ENCODE measurements around the gene AGO4. TPM values are rescaled to one million over a fixed set of nuclear protein-coding genes. Genes with fewer than 3 reads are reported as not detected.
"Not testable (repeated sequence)": the region's sequence is repeated elsewhere in the genome, so short reads cannot be mapped to it uniquely, and the experiment has no call there.

The AGO4 gene
- total and polyA plus RNA-seq, 8 donors, result 2.9 to 38.6 (median 8.9) TPM

DNA sequence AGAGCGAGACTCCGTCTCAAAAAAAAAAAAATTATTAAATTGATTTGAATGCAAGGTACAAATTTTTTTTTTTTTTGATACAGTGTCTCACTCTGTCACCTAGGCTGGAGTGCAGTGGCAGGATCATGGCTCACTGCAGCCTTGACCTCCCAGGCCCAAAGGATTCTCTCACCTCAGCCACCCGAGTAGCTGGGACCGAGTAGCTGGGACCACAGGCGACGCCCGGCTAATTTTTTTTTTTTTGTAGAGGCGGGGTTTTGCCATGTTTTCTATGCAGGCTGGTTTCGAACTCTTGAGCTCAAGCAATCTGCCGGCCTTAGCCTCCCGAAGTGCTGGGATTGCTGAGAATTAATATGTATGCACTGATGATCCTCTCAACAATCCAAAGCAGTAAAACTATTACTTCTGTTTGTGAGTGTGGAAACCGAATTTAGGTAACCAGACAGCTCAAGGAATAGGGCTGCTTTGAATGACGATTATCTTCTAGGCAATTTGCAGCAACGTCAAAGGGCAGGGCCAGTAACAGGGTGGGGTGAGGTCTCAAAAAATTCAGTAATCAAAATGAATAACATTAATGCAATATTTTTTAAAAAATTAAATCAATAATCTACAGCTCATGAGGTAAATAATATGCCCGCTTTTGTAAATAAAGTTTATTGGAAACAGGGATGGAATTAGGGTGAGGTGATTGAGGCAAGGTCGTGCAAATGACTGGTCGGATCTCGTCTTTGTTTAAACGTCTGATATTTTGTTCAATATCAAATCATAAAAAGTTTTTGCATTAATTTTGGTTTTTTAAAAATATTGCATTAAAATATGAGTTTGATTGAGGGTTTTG, 39.2 kb upstream of the AGO4 start:
- 31 to 41% (median 36%) methylated on average over 19 of the region's 19 CpGs for WGBS, 5 donors
- H3K4me3 ChIP-seq, result peak overlapping the region; percentile 70 to 99 (median 92)
- TF ChIP-seq POLR2A (IDR thresholded peaks at IDR 0.05) (no peak), EP300 (IDR thresholded peaks at IDR 0.05) (no peak), POLR2AphosphoS5 (IDR thresholded peaks at IDR 0.05) (no peak)
- TF ChIP-seq, protein P1, sequence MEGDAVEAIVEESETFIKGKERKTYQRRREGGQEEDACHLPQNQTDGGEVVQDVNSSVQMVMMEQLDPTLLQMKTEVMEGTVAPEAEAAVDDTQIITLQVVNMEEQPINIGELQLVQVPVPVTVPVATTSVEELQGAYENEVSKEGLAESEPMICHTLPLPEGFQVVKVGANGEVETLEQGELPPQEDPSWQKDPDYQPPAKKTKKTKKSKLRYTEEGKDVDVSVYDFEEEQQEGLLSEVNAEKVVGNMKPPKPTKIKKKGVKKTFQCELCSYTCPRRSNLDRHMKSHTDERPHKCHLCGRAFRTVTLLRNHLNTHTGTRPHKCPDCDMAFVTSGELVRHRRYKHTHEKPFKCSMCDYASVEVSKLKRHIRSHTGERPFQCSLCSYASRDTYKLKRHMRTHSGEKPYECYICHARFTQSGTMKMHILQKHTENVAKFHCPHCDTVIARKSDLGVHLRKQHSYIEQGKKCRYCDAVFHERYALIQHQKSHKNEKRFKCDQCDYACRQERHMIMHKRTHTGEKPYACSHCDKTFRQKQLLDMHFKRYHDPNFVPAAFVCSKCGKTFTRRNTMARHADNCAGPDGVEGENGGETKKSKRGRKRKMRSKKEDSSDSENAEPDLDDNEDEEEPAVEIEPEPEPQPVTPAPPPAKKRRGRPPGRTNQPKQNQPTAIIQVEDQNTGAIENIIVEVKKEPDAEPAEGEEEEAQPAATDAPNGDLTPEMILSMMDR (IDR thresholded peaks at IDR 0.05), result no peak
- H3K27ac ChIP-seq, result peak overlapping the region; percentile 82 to 93 (median 86)
- H3K27me3 ChIP-seq, result no peaks in the 10 kb centered on the region
- H3K4me1 ChIP-seq, result peaks cover 0 to 18% (median 8%) of the 10 kb centered on the region in 4 donors
- peak in 1 of 2 donors; percentile 8 for DNase-seq
- no peaks in the 10 kb centered on the region for H3K9me3 ChIP-seq
- intact Hi-C loops (cut with DNase I; ENCODE audit: low total_unique reads), result no loop called here
- H3K36me3 ChIP-seq, result no peaks in the 10 kb centered on the region

DNA sequence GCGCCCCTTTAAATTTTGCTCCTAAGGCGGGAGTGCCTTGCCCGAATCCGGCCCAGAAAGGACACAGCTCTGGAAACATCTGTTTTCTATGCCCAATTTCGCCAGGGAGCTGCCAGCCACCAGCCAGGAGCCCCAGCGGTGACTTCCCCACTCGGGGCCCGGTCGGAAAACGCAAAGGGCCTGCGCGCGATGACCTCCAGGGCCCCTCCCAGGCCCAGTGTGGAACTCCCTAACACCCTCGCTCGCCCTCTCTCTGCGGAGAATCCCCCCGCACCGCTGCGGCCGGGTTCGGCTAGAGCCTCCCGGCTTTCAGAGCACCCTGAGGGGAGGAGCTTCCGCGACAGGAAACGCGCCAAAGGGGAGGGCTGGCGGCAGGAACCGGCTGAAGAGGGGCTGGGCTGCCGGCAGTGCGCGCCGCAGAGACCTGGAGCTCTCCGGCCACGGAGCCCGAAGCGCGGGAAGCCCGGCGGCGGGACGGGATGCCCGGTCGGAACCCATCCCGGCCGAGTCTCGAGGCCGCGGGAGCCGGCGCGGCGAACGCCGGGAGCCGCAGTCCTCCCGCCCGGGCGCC, 38.5 kb upstream of the AGO4 start:
- WGBS, 5 donors, result 0 to 1% (median 1%) methylated on average over 6 to 58 of the region's 58 CpGs

DNA sequence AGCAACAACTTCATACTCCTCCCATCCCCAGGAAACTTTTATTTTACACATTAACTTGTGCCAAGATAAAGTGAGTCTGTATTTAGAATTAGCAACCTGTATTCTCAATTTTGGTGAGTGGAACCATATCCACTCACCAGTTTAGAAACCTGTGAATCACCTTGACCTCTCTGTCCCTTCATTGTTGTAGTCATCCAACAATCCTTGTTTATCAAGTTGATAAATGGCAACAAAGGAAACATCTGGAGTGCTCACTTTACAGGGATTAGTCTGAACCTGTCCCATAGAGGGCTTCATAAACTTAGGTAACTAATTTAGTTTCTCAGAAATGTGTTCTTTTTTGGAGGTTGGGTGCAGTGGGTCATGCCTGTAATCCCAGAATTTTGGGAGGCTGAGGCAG, 34.1 kb upstream of the AGO4 start:
- Histone ChIP-seq H3K27me3 (no peaks in the 10 kb centered on the region), H3K4me1 (peaks cover 0 to 21% (median 4%) of the 10 kb centered on the region in 4 donors)
- intact Hi-C loops (cut with DNase I; ENCODE audit: low total_unique reads), result loop anchor here (10.0 kb wide), 1 partner anchor 199 kb away; the partner anchor contains the start of gene TFAP2E

More for the DNA sequence above, 38.5 kb upstream of the AGO4 start:
- TF ChIP-seq, protein P1 (IDR thresholded peaks at IDR 0.05), result peak in 1 of 7 experiments; percentile 28
- TF ChIP-seq POLR2A (IDR thresholded peaks at IDR 0.05), result peak in 1 of 4 donors; percentile 29
- TF ChIP-seq EP300 (IDR thresholded peaks at IDR 0.05), result no peak
- TF ChIP-seq POLR2AphosphoS5 (IDR thresholded peaks at IDR 0.05), result peak in 2 of 3 donors; percentile 62 to 85
- Histone ChIP-seq H3K27me3 (no peaks in the 10 kb centered on the region), H3K9me3 (no peaks in the 10 kb centered on the region), H3K27ac (peak overlapping the region; percentile 82 to 93 (median 86)), H3K4me3 (peak overlapping the region; percentile 70 to 99 (median 92)), H3K36me3 (no peaks in the 10 kb centered on the region), H3K4me1 (peaks cover 0 to 18% (median 8%) of the 10 kb centered on the region in 4 donors)
- peak; percentile 85 to 97 for DNase-seq
- intact Hi-C loops (cut with DNase I; ENCODE audit: low total_unique reads), result no loop called here

DNA sequence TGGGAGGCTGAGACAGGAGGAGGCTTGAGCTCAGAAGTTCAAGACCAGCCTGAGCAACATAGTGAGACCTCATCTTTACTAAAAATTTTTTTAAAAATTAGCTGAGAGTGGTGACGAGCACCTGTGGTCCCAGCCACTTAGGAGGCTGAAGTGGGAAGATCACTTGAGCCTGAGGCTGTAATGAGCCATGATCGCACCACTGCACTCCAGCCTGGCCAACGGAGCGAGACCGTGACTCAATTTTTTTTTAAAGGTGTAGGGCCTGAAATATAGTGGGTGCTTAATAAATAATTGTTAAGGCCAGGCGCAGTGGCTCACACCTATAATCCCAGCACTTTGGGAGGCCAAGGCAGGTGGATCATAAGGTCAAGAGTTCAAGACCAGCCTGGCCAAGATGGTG, 31.6 kb upstream of the AGO4 start:
- intact Hi-C loops (cut with DNase I; ENCODE audit: low total_unique reads), result loop anchor here (10.0 kb wide), 1 partner anchor 201 kb away; the partner anchor contains the start of gene TFAP2E
- not testable (repeated sequence) for H3K36me3 ChIP-seq

More for the DNA sequence above, 34.1 kb upstream of the AGO4 start:
- no peak for TF ChIP-seq POLR2AphosphoS5 (IDR thresholded peaks at IDR 0.05)
- no peak for TF ChIP-seq EP300 (IDR thresholded peaks at IDR 0.05)
- TF ChIP-seq, protein P1 (IDR thresholded peaks at IDR 0.05), result no peak
- no peak for TF ChIP-seq POLR2A (IDR thresholded peaks at IDR 0.05)
- no peak overlapping the region for H3K27ac ChIP-seq
- H3K4me3 ChIP-seq, result no peak overlapping the region
- no peaks in the 10 kb centered on the region for H3K36me3 ChIP-seq
- no peak for DNase-seq
- H3K9me3 ChIP-seq, result no peaks in the 10 kb centered on the region

More for the DNA sequence above, 31.6 kb upstream of the AGO4 start:
- not testable (repeated sequence) for H3K27ac ChIP-seq, H3K4me3 ChIP-seq, DNase-seq, H3K27me3 ChIP-seq, H3K9me3 ChIP-seq, H3K4me1 ChIP-seq
- WGBS, 5 donors, result 93 to 96% (median 95%) methylated on average over 6 of the region's 6 CpGs
